ENCODE results near the gene KEL. TPM values are rescaled to one million over a fixed set of nuclear protein-coding genes. Genes with fewer than 3 reads are reported as not detected.

KEL gene
- total RNA-seq (ENCODE audit: low replicate concordance): 0.53 TPM in 1 of 2 replicates, not detected in the other

GRCh38 chr7:142961973-142962926 is at the start of gene KEL:
KEL (minus strand) TSS chr7:142962363; CDS start chr7:142962206, 157 bp downstream.

GRCh38 chr7:142939226-142939910 is 22.8 kb downstream of the KEL start, which contains the start of gene LLCFC1:
LLCFC1 (plus strand) TSS chr7:142939484; CDS start chr7:142939622, 138 bp downstream.

GRCh38 chr7:142933624-142934023 is 28.5 kb downstream of the KEL start, which contains the start of gene TRPV5:
TRPV5 (minus strand) TSS chr7:142933746; CDS start chr7:142933459, 287 bp downstream.

Other genes starting within 250 kb of the KEL start
- not detected in 2 replicates for gene PRSS1, start 212.9 kb downstream of the KEL start, total RNA-seq (ENCODE audit: low replicate concordance)
- not detected in 2 replicates for gene PRSS2, start 191.4 kb downstream of the KEL start, total RNA-seq (ENCODE audit: low replicate concordance)
- 1.1 and 9.9 TPM in 2 replicates for gene EPHB6, start 107.3 kb downstream of the KEL start, total RNA-seq (ENCODE audit: low replicate concordance)
- not detected in 2 replicates for gene TRPV6, start 76.6 kb downstream of the KEL start, total RNA-seq (ENCODE audit: low replicate concordance)
- not detected in 2 replicates for gene TRPV5, start 28.6 kb downstream of the KEL start, total RNA-seq (ENCODE audit: low replicate concordance)
- not detected in 2 replicates for gene LLCFC1, start 22.9 kb downstream of the KEL start, total RNA-seq (ENCODE audit: low replicate concordance)
- 0.12 TPM in 1 of 2 replicates, not detected in the other for gene OR9A2, start 64.8 kb upstream of the KEL start, total RNA-seq (ENCODE audit: low replicate concordance)
- gene OR6V1, start 90.0 kb upstream of the KEL start, total RNA-seq (ENCODE audit: low replicate concordance): not detected in 2 replicates
- not detected in 2 replicates for gene PIP, start 169.7 kb upstream of the KEL start, total RNA-seq (ENCODE audit: low replicate concordance)
- gene TAS2R39, start 221.1 kb upstream of the KEL start, total RNA-seq (ENCODE audit: low replicate concordance): 0.35 TPM in 1 of 2 replicates, not detected in the other

Data from smooth muscle cell of the coronary artery (primary cell).